ENCODE data around the gene TCEAL3.
"Not testable (repeated sequence)": the region's sequence is repeated elsewhere in the genome, so short reads cannot be mapped to it uniquely, and the experiment has no call there.

Gene TCEAL3

GRCh38 chrX:103628386-103629317 lies 20.9 kb downstream of the TCEAL3 start, which contains the start of gene TCEAL1:
Gene TCEAL1 (plus strand): TSS chrX:103628975. CDS start chrX:103629917, 942 bp downstream.
- peak; percentile 16 for DNase-seq (ENCODE audit: low read depth)
- H3K4me3 ChIP-seq (ENCODE audit: low read depth, low read length) = peak within 1 kb of the TSS; percentile 47
- TF ChIP-seq POLR2A (IDR thresholded peaks at IDR 0.05; ENCODE audit: extremely low read depth, insufficient read length) (no peak), MYC (IDR thresholded peaks at IDR 0.05; ENCODE audit: low read depth, low read length) (no peak)

- peak overlapping the region; percentile 47 for H3K4me3 ChIP-seq (ENCODE audit: low read depth, low read length)
- TF ChIP-seq MYC (IDR thresholded peaks at IDR 0.05; ENCODE audit: low read depth, low read length) = no peak
- no peak for TF ChIP-seq MAX (IDR thresholded peaks at IDR 0.05; ENCODE audit: low read depth, low read length)
- TF ChIP-seq POLR2A (IDR thresholded peaks at IDR 0.05; ENCODE audit: extremely low read depth, insufficient read length) = no peak
- peak; percentile 22 for DNase-seq (ENCODE audit: low read depth)
These were observed 21.8 kb downstream of the TCEAL3 start for GRCh38 chrX:103629318-103630170.

GRCh38 chrX:103630171-103630511 lies 22.4 kb downstream of the TCEAL3 start:
- H3K4me3 ChIP-seq (ENCODE audit: low read depth, low read length) = no peak overlapping the region
- DNase-seq (ENCODE audit: low read depth) = no peak
- TF ChIP-seq CTCF (IDR thresholded peaks at IDR 0.05; ENCODE audit: low read depth, low read length) = no peak
- TF ChIP-seq MAX (IDR thresholded peaks at IDR 0.05; ENCODE audit: low read depth, low read length) = no peak
- TF ChIP-seq POLR2A (IDR thresholded peaks at IDR 0.05; ENCODE audit: extremely low read depth, insufficient read length) = no peak
- no peak for TF ChIP-seq MYC (IDR thresholded peaks at IDR 0.05; ENCODE audit: low read depth, low read length)

- no peak overlapping the region for H3K4me3 ChIP-seq (ENCODE audit: low read depth, low read length)
- TF ChIP-seq MAX (IDR thresholded peaks at IDR 0.05; ENCODE audit: low read depth, low read length) (no peak), CTCF (IDR thresholded peaks at IDR 0.05; ENCODE audit: low read depth, low read length) (no peak), POLR2A (IDR thresholded peaks at IDR 0.05; ENCODE audit: extremely low read depth, insufficient read length) (no peak), MYC (IDR thresholded peaks at IDR 0.05; ENCODE audit: low read depth, low read length) (no peak)
- no peak for DNase-seq (ENCODE audit: low read depth)
These were observed 23.4 kb downstream of the TCEAL3 start for GRCh38 chrX:103631145-103631544.

GRCh38 chrX:103635436-103635835 lies 27.7 kb downstream of the TCEAL3 start:
- no peak for DNase-seq (ENCODE audit: low read depth)
- TF ChIP-seq CTCF (IDR thresholded peaks at IDR 0.05; ENCODE audit: low read depth, low read length) (no peak), MAX (IDR thresholded peaks at IDR 0.05; ENCODE audit: low read depth, low read length) (no peak), POLR2A (IDR thresholded peaks at IDR 0.05; ENCODE audit: extremely low read depth, insufficient read length) (no peak), MYC (IDR thresholded peaks at IDR 0.05; ENCODE audit: low read depth, low read length) (no peak)
- no peak overlapping the region for H3K4me3 ChIP-seq (ENCODE audit: low read depth, low read length)

GRCh38 chrX:103637604-103638338 lies 30.0 kb downstream of the TCEAL3 start:
- no peak for DNase-seq (ENCODE audit: low read depth)
- H3K4me3 ChIP-seq (ENCODE audit: low read depth, low read length) = no peak overlapping the region
- TF ChIP-seq CTCF (IDR thresholded peaks at IDR 0.05; ENCODE audit: low read depth, low read length) = no peak
- TF ChIP-seq POLR2A (IDR thresholded peaks at IDR 0.05; ENCODE audit: extremely low read depth, insufficient read length) = no peak
- TF ChIP-seq MAX (IDR thresholded peaks at IDR 0.05; ENCODE audit: low read depth, low read length) = no peak
- no peak for TF ChIP-seq MYC (IDR thresholded peaks at IDR 0.05; ENCODE audit: low read depth, low read length)

GRCh38 chrX:103638479-103639346 lies 30.9 kb downstream of the TCEAL3 start:
- H3K4me3 ChIP-seq (ENCODE audit: low read depth, low read length); DNase-seq (ENCODE audit: low read depth): not testable (repeated sequence)

All from NB4 (cell line).